HG03280 (cell line): ENCODE data around the gene RNASE2.
A peak's percentile ranks its signal among the peaks of the same experiment; 100 is the strongest.
"Not testable (repeated sequence)": the region's sequence is repeated elsewhere in the genome, so short reads cannot be mapped to it uniquely, and the experiment has no call there.

Experiments
- ATAC-seq: cut with Tn5 transposase; IDR thresholded peaks from one replicate; pipeline ENCODE4 v1.9.1; 2021; ENCODE audit warnings: mild to moderate bottlenecking, moderate library complexity; ENCODE audit not compliant: unreplicated experiment

Gene RNASE2

DNA sequence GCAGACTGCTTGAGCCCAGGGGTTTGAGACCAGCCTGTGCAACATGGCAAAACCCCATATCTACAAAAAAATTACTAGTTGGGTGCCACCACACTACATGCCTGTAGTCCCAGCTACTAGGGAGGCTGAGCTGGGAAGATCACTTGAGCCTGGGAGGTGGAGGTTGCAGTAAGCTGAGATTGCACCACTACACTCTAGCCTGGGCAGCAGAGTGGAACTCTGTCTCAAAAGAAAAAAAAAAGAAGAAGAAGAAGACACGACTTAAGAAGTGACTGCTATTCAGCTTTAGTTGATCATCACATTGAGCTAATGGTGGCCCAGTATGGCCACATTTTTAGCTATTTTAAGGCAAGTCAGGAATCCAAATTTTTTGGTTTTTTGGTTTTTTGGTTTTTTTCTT lies 25.6 kb downstream of the RNASE2 start:
- ATAC-seq: no peak

DNA sequence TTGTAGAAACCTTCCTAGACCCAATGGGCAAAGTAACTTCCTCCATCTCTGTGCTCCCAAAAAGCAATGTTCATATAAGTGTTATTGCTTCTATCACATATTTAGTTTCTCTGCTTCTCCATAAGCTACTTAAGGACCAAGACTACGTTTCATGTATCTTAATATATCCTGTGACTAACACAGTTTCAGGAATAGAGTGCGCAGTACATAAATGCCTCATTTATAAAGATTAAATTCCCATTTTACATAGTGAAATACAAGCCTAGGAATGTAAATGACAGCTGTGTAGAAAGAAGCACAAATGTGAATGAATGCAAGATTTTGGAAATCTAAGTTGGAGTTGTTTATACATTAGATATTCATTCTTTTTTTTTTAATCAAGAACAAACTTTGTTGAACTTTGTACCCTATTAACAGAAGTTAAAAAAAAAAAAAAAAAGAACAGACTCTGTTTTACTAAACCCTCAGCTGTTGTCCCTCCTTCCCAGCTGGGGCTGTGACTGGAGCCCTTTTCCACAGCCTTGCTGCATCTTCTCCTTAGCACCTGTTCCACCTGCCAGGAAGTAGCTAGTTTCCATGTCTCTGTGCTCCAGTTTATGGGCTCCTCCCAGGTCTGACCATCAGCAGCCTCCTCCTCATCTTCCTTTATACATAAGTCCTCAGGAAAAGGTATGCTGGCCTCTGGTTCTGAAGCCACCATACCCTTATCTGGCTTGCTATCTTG lies 27.5 kb downstream of the RNASE2 start:
- ATAC-seq: no peak

DNA sequence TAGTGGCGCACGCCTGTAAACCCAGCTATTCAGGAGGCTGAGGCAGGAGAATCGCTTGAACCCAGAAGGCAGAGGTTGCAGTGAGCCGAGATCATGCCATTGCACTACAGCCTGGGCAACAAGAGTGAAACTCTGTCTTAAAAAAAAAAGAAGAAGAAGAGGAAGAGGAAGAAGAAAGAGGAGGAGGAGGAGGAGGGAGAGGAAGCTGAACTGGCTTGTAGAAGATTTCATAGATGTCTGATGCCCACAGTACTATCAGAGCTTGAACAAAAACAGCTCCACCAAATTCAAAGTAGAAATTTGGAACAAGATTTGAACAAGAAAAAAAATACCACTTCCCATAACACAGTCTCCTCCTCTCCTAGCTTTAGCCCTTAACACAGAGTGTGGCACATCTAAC lies 30.4 kb downstream of the RNASE2 start:
- not testable (repeated sequence) for ATAC-seq

DNA sequence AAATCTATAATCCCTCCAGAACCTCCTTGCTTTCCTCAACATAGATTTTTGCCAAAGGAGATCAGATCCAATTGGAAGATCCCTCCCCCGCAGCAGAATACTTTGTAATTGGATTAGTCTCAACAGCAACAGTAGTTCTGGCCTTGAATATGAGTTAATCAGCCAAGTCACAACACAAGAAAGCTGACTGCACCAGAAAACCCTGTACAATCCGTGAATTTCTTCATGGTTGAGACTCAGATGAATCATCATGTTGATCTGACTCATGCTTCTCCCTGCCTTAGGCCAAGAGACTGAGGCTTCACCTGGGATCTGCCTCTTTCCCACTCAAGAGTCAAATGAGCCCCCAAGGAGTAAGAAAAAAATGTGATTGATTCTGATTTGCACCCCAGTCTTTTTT lies 31.5 kb downstream of the RNASE2 start:
- no peak for ATAC-seq

DNA sequence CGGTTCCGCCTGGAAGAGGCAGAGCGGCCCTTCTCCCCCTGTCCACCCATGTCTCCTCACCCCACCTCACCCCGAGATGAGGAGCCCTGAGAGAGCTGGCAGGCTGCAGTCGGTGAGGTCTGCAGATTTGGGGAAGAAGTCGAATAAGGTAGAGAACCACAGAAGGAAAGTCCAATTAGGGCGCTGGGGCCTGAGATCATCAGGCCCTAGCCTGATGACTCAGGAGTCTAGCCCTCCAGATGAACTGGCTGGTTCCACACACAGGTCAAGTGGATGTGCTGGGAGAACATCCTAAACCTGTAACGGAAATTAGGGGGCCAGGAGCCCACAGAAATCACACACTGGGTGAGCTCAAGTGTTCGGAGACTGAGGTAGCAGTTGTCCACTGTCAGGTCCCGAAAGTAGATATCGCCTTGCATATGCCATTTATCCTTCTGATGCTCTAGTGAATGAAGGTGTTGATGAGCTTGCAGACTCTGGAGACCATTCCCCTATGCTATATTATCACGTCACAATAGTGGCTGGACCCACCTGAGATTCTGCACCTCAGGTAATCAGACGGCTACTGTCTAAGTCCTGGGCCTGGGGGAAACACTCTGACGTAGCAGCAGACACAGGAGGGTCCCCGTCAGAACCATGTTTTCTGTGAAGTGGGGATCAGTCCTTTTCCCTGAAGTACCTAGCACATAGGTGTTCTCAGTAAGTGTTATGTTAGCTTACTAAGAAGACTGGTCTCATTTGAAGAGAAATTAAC lies 33.6 kb downstream of the RNASE2 start:
- ATAC-seq: no peak

DNA sequence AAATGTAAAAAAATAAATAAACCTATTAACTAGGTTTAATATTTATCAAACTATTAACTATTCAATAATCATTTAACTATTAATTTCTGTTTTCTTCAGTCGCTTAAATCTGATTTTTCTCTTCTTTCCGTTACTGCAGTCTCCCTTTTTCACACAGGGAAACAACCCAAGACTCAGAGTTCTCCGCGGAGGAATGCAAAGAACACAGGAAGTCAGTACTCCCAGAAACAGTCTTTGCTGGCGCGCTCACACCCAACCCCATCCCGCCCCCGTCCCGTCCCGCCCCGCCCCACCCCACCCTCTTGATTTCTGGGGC lies 34.1 kb downstream of the RNASE2 start:
- no peak for ATAC-seq

DNA sequence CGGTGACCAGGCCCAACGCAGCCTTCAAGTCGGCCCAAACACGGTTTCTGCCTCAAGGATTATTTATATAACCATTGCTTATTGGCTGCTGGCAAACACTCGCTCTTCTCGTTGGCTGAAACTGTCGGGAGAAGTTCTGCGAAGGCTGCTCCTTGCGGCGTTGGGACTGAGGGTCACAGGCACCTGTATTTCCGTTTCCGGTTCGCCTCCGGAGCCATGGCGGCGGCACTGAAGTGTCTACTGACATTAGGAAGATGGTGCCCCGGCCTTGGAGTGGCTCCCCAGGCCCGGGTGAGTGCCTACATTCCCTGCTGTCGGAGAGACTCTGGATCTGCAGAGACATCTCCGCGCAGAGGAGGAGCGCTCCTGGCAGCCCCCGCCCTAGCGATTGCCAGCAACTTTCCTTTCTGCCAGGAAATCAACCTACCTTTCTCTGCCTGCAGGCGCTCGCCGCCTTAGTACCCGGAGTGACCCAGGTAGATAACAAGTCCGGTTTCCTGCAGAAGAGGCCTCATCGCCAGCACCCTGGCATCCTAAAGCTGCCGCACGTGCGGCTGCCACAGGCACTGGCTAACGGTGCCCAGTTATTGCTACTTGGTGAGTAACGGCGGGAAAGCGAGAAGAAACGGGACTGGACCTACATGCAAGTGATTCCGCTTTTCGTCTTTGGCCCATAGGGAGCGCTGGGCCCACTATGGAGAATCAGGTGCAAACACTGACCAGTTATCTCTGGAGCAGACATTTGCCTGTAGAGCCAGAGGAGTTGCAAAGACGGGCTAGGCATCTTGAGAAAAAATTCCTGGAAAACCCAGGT lies 34.7 kb downstream of the RNASE2 start, which contains the start of gene METTL17:
METTL17 (plus strand) TSS at position 194 of the 814 bp plus-strand sequence; CDS start at position 217, 23 bp downstream.
- ATAC-seq: peak; percentile 94

DNA sequence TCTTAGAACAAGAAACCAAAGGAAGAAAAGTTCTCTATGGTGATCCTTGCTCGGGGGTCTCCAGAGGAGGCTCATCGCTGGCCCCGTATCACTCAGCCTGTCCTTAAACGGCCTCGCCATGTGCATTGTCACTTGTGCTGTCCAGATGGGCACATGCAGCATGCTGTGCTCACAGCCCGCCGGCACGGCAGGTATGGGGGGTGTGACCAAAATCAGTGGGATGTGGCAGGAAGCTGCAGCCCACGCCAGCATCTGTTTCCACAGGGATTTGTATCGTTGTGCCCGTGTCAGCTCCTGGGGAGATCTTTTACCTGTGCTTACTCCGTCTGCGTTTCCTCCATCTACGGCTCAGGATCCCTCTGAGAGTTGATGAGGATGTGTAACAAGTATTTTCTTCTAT lies 41.2 kb downstream of the RNASE2 start:
- no peak for ATAC-seq

DNA sequence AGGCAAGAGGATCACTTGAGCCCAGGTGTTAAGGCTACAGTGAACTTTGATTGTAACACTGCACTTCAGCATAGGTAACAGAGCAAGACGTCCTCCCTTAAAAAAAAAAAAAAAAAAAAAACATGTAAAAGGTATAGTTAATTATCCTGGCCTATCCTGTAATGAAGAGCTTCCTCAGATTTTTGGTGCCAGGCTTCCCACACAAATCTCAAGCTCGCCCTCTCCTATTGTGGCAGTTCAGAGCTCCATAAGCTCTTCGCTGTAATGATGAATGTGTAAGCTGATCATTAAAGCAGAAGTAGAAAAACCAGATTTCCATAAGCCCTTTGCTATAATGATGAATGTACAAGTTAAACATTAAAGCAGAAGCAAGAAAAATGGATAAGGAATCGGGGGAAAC lies 41.8 kb downstream of the RNASE2 start:
- ATAC-seq: no peak

DNA sequence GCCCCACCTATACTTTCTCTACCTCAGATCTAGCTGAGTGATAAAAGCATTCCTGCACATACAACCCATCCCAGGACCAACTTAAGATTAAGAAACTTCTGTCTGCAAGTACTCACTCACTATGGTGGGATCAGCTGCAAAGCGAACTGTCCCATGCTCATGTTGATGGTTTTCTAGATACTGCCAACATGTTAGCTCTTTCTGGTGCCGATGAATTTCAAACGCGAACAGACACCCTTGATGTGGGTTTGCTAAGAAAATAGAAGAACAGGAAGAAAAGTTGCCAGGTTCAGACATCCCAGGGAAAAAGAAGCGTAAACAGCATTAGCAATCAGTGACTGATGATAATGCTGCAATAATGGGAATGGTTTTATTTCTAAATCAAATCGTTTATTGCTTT lies 42.3 kb downstream of the RNASE2 start:
- ATAC-seq: no peak

DNA sequence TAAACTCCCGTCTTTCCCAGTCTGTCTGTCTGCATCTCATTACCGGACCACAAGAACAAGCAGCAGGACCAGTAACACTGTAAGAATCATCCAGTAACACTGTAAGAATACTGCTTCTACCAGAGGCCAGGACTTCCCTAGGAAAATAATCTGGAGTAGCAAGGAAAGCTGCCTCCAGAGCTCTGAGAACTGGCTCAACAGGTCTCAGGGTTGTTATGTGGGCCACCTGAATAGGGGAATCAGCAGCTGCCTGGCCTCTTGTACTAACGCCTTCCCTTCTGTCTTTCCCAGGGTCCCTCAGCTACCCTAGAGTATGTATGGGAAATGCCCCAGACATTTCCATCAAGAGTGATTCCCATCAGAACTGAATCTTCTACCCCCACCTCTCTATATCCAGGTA lies 42.9 kb downstream of the RNASE2 start:
- no peak for ATAC-seq

DNA sequence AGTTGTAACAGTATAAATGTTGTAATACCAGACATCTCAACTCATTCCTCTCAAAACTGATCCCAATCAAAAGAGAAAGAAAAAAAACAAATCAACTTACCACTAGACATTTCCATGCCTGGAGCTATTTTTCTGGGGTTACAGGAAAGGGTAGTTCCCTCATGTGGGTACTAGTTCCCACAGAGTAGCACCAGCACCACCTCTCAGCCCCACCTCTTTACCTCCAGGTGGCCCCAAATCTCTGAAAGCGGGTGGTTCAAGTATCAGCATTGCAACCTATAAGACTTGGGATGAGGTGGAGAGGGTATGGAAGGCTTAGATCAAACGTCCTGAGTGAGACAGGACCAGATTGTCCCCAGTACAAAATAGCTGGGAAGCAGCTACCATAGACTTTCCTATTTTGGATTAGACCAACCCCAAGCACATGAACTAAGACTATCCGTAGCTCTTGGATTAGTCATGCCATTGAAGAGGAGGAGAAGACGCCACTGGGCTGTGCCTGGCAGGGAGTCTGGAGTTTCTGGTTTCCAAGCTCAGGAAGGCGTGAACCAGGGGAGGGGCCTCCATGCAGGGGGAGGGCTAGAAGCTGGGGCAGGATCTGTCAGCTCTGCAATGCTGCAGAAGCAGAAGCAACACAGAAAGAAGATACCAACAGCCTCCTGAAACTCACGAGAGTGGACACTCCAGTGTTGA lies 43.5 kb downstream of the RNASE2 start, which contains the start of gene SLC39A2:
SLC39A2 (plus strand) TSS at position 620 of the 693 bp plus-strand sequence. CDS start 154 bp downstream, outside the sequence.
- ATAC-seq: no peak

DNA sequence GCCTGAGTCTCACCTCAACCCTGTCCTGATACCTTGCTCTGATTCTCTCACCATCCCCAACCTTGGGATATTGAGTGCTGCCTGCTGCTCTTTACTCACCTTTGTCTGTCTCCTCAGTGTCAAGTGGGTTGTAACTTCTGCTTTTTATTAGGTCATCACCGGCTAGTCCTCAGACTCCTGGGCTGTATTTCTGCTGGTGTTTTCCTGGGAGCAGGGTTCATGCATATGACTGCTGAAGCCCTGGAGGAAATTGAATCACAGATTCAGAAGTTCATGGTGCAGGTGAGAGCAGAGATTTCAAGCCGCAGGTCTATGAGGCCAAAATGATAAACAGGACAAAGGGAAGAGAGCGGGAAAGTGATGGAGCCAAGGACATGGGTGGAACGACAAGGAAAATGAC lies 44.3 kb downstream of the RNASE2 start:
- no peak for ATAC-seq

DNA sequence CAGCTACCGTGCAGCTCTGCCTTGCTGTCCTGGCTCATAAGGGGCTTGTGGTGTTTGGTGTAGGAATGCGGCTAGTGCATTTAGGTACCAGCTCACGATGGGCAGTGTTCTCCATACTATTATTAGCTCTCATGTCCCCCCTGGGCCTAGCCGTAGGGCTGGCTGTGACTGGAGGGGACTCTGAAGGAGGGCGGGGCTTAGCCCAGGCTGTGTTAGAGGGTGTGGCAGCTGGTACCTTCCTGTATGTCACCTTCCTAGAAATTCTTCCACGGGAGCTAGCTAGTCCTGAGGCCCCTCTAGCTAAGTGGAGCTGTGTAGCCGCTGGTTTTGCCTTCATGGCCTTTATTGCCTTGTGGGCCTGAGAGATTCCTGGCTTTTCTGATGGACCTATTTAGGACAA lies 45.9 kb downstream of the RNASE2 start:
- no peak for ATAC-seq

DNA sequence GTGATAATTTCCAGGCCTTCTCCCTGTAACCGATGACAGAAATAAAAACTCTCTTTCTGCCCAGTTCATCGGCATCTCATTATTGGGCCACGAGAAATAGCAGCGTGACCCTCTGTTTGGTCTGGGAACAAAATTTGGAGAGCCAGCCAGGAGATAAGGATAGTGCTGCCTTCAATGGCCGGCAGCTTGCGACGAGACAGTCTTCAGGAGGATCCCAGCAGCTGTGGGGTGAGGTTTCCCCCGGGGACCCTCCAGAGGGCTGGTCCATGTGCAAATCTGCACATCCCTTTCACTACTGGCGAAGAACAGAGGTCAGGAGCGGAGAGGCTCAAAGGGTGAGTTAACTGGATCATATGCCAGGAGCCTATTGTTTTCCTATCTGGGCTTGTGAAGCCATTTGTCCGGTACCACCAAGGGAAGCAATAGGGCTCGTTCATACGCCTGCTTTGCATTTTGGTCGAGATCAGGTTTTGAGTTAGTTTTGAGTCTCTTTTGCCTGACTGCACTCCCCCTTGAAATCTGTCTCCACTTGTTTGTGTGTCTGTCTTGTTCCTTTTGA lies 48.6 kb downstream of the RNASE2 start:
- no peak for ATAC-seq
